HG03025 (cell line): ENCODE data around the gene PLCXD1.
"Not testable (repeated sequence)": the region's sequence is repeated elsewhere in the genome, so short reads cannot be mapped to it uniquely, and the experiment has no call there.

ENCODE experiments used
- ATAC-seq: cut with Tn5 transposase; IDR thresholded peaks from one replicate; pipeline ENCODE4 v1.9.1; 2021; ENCODE audit warnings: mild to moderate bottlenecking, moderate library complexity; ENCODE audit not compliant: unreplicated experiment, low FRiP score

PLCXD1 gene, protein sequence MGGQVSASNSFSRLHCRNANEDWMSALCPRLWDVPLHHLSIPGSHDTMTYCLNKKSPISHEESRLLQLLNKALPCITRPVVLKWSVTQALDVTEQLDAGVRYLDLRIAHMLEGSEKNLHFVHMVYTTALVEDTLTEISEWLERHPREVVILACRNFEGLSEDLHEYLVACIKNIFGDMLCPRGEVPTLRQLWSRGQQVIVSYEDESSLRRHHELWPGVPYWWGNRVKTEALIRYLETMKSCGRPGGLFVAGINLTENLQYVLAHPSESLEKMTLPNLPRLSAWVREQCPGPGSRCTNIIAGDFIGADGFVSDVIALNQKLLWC

GRCh38 chrX:281166-281999, at the start of gene PLCXD1:
Gene PLCXD1, plus strand, starts transcription at chrX:281381. Its CDS starts 2,807 bp downstream, at chrX:284188.
- ATAC-seq = no peak

GRCh38 chrX:231637-232277, 49.4 kb upstream of the PLCXD1 start:
- ATAC-seq = peak; percentile 88

DNA sequence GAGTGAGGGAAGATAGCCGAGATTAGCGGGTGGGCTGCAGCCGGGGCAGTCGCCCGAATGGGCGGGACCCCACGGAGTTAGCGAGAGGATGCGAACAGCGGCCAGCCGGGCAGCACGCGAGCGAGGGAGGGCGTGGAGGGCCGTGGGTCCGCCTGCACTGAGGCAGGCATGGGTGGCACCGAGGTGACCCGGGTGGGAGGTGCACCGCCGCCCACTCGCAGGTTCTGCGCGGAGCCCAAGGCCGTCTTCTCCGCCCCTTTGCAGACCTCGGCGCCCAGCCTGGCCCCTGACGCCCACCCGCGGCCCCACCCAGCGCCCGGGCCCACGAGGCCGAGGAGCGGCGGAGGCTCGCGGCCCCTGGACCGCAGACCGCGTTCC, 48.9 kb upstream of the PLCXD1 start:
- peak; percentile 36 for ATAC-seq

DNA sequence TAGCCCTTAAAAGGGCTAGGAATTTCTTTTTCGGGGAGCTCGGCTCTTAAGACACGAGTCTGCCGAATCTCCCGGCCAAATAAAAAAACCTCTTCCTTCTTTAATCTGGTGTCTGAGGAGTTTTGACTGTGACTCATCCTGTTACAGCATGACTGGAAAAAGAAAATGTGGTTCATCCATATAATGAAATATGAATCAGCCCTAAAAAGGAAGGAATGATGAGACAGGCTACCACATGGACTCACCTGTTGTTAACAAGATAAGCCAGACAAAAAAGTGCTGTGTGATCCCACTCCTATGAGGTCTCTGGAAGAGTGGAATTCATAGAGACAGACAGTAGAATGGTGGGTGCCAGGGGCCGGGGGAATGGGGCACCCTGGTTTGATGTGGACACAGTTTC, 45.0 kb upstream of the PLCXD1 start:
- not testable (repeated sequence) for ATAC-seq

GRCh38 chrX:250965-251364, 30.2 kb upstream of the PLCXD1 start:
- ATAC-seq = no peak

- ATAC-seq = not testable (repeated sequence)
These were observed 29.6 kb upstream of the PLCXD1 start for GRCh38 chrX:251396-252243.

- no peak for ATAC-seq
These were observed 28.8 kb upstream of the PLCXD1 start for GRCh38 chrX:252244-252956.

DNA sequence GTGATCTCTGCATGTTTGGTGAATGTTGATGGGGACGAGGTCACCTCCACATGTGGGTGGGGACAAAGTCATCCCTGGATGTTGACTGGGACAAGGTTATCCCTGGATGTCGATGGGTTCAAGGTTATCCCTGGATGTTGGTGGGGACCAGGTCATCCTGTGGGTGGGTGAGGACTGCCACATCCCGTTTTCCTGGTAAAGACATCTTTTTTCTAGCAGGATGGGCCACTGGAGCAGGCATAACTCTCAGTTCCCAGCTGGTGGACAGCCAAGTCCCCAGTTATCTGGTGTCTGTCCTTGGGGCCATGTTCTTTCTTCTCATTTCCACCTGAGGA, 28.3 kb upstream of the PLCXD1 start:
- no peak for ATAC-seq

- ATAC-seq = no peak
These were observed 27.5 kb upstream of the PLCXD1 start for GRCh38 chrX:253451-254297.

DNA sequence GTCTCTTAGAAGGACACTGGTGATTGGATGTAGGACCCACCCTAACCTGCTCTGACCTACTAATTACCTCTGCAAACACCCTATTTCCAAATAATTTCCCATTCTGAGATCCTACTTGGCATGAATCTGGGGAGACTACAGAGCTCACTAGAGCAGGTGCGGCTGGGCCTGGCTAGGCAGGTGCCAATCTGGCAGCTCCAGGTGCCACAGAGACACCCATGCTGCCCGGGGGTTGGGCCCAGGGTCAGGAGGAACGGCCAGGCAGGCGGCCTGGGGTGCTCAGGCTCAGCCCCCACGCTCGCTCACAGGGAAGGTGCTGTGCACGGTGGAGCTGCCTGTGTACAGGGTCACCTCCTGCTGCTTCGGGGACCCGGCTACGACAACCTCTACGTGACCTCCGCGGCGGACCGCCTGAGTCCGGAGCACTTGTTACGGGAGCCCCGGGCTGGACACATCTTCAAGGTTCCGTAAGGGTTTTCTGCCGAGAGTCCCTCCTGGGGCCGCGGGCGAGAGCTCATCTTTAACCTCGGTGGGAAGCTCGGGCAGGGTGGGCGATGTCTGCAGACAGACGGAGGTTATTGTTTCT, 26.5 kb upstream of the PLCXD1 start:
- ATAC-seq = no peak

DNA sequence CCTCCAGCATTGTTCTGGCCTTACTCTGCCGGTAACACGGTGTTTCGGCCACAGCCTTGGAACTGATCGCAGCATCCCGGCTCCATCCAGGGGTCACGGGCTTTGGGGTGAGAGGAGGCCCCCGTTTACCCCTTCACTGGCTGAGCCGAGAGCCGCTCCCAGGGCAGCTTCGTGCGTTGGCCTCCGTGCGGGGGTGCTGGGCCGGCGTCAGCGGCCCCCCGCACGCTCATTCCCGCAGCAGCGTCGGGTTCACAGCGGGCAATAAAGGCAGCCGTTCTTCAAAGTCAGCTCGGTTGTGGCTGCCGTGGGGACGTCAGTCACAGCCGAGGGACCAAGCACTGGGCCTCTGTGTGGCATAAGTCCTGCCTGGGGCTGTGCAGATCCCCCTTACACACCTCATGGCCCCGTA, 25.3 kb upstream of the PLCXD1 start:
- ATAC-seq = no peak

- ATAC-seq = not testable (repeated sequence)
These were observed 24.1 kb upstream of the PLCXD1 start for GRCh38 chrX:257054-257453.

- no peak for ATAC-seq
These were observed 23.4 kb upstream of the PLCXD1 start for GRCh38 chrX:257681-258289.

- no peak for ATAC-seq
These were observed 22.7 kb upstream of the PLCXD1 start for GRCh38 chrX:258291-259040.

- ATAC-seq = no peak
These were observed 21.4 kb upstream of the PLCXD1 start for GRCh38 chrX:259692-260355.

DNA sequence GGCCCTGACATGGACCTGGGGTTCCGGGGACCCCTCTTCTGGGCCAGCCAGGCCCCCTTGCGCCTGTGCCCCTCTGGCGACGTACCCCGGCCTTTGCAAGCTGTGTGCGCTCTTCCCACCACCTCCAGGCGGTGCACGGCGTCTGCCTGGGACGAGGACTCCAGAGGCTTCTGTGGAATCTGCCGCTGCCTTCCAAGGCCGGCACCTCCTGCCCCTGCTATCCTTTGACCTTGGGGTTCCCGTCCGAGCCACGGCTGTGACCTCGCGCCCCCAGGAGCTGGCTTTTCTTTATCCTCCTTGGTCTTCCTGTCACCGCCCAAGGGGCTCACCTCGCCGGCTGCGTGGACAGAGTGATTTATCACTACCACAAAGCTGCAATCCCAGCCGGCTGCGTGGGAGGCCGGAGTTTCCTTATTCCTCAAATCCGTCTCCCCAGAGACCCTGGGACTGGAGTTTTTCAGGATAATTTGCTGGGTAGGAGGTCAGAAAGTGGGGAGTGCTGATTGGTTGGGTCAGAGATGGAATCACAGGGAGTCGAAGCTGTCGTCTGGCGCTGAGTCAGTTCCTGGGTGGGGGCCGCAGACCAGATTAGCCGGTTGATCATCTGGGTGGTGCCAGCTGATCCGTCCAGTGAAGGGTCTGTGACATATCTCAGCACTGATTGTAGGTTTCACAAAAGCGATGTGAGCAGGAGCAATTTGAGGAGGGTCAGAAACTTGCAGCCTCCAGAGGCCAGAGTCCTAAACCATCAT, 19.8 kb upstream of the PLCXD1 start:
- no peak for ATAC-seq
